GM19468 (cell line): Measurements from ENCODE around the gene PRKRIP1.
"Not testable (repeated sequence)": the region's sequence is repeated elsewhere in the genome, so short reads cannot be mapped to it uniquely, and the experiment has no call there.

ENCODE experiments used
- ATAC-seq: cut with Tn5 transposase; IDR thresholded peaks from one replicate; pipeline ENCODE4 v1.9.1; 2021; ENCODE audit warnings: mild to moderate bottlenecking, moderate library complexity, moderate number of reproducible peaks; ENCODE audit not compliant: unreplicated experiment; ENCODE audit errors: extremely low read depth

The PRKRIP1 gene

DNA sequence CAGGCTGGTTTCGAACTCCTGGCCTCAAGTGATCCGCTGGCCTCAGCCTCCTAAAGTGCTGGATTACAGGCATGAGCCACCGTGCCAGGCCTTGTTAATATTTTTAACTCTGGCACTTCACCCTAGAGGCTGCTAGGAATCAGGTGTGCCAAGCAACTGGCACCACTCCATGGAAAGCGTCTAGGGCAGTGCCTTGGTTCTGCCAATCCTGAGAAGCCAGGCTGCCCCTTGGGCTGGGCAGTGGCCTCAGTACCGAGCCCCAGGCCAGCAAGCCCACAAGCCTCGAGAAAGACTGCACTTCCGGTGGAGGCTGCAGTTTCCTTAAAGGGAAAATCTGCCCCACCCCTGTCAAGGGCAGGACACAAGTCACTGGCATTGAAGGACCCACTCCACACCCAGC is 57.2 kb downstream of the PRKRIP1 start:
- ATAC-seq = no peak

DNA sequence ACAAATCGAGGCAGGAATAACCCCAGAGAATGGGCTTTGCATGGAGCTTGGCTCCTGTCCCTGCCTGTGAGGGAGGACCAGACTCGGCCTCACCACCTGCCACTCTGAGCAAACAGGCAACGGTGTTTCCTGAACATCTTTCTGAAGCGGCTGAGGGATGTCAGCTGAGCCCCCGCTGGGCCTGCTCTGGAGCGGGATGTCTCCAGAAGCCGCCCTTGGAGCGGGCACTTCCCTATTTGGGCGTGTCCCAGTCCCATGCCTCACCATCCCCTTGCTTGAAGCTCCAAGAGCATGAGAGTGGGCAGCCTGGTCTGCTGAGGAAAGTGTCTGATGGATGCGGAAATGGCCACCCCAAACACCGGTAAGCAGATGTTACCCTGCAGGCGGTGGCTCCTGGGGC is 58.3 kb downstream of the PRKRIP1 start:
- ATAC-seq = no peak

GRCh38 chr7:102454932-102455331 is 58.8 kb downstream of the PRKRIP1 start:
- not testable (repeated sequence) for ATAC-seq

GRCh38 chr7:102455596-102455995 is 59.4 kb downstream of the PRKRIP1 start:
- no peak for ATAC-seq

DNA sequence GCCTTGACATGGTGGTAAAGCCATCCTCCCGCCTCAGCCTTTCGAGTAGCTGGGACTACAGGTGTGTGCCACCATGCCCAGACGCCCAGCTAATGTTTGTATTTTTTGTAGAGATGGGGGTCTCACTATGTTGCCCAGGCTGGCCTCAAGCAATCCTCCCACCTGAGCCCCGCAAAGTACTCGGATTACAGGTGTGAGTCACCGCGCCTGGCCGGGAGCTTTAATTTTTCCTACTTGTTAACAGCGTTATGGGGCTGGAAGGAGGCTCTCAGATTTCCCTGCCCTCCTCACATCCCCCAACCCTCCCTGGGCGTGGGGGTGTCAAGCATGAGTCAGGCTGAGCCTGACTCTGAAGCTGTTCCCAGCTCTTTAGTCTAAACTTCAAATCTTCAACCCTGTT is 60.2 kb downstream of the PRKRIP1 start:
- ATAC-seq = no peak

DNA sequence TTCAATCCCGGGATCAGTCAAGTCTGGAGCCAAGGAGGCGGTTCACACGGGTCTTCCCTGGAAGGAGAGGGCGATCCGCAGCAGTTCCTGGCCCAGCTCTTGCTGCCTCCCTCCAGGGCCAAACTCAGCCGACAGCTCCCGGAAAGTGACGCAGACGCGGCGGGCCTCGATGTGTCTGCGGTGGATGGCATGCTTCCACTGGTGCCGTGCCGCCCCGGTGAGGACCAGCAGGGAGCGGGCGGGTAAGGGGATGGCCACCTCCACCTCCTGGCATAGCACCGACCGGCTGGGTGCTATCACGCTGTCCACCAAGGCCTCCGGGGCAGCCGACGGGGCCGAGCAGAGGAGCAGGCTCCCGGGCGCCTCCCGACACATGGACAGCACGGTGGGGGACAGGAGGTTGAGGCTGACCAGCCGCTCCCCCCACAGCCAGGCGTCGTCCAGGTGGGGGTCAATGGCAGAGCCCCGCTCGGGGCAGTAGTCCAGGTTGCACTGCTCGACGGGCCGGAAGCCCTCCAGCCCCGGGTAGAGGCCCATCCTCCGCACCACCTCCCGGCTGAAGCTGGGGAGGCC is 61.3 kb downstream of the PRKRIP1 start:
- ATAC-seq = no peak

GRCh38 chr7:102459221-102459844 is 63.2 kb downstream of the PRKRIP1 start:
- ATAC-seq = no peak

DNA sequence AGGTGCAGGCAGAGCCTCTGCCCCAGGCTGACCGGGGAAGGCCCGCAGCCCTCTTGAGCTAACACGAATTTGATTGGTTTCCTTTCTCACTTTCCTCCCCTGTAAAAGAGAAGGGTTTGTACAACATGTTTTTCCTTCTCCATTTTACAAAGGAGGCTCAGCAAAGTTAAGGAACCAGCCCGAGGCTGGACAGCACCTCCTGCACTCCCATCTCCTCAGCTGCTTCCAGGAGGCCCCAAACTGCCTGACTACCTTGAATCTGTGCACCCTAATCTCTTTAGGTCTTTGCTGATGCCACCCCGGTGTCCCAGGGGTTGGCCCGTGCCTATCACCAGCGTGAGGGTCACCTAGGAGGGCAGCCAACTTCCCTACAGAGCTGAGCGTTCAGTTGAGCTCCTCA is 64.3 kb downstream of the PRKRIP1 start:
- ATAC-seq = no peak

GRCh38 chr7:102463841-102464576 is 67.8 kb downstream of the PRKRIP1 start:
- ATAC-seq = no peak

DNA sequence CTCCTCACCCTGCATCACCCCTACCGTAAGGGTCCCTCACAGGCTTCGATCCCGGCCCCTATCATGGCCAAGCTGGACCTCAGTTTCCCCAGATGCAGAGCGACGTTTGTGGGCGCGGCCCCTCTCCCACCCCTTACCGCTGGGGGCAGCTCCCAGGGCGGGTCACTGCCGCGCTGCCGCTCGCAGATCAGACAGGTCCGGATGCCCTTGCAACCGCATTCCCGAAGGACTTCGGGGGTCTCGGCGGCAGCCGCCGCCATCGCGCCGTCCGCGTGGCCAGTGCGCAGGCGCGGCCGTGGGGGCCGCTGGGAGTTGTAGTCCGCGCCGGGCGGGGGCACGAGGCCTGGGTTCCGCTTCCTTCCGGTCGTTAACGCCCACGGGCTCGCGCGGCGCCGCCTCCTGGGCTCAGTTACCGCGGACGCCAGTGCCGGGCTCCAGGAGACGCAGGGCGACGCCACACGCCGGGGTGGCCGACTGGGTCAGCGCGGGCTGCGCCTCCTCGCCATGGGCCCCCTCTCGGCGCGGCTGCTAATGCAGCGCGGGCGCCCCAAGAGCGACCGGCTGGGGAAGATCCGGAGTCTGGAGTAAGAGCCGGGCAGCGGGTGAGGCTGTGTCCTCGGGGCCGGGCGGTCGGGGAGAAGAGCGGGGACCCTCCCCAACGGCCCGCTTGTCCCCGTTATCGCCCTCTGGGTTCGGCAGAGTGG is 68.6 kb downstream of the PRKRIP1 start, which contains the start of the genes ALKBH4 and LRWD1:
TSS of gene ALKBH4 (minus strand) at position 287 of the 704 bp plus-strand sequence. CDS start at position 260, 27 bp downstream.
TSS of gene LRWD1 (plus strand) at position 408 of the 704 bp plus-strand sequence. CDS start at position 505, 97 bp downstream.
- peak; percentile 90 for ATAC-seq

- ATAC-seq = no peak
Measured at GRCh38 chr7:102466097-102466496, 69.9 kb downstream of the PRKRIP1 start.

DNA sequence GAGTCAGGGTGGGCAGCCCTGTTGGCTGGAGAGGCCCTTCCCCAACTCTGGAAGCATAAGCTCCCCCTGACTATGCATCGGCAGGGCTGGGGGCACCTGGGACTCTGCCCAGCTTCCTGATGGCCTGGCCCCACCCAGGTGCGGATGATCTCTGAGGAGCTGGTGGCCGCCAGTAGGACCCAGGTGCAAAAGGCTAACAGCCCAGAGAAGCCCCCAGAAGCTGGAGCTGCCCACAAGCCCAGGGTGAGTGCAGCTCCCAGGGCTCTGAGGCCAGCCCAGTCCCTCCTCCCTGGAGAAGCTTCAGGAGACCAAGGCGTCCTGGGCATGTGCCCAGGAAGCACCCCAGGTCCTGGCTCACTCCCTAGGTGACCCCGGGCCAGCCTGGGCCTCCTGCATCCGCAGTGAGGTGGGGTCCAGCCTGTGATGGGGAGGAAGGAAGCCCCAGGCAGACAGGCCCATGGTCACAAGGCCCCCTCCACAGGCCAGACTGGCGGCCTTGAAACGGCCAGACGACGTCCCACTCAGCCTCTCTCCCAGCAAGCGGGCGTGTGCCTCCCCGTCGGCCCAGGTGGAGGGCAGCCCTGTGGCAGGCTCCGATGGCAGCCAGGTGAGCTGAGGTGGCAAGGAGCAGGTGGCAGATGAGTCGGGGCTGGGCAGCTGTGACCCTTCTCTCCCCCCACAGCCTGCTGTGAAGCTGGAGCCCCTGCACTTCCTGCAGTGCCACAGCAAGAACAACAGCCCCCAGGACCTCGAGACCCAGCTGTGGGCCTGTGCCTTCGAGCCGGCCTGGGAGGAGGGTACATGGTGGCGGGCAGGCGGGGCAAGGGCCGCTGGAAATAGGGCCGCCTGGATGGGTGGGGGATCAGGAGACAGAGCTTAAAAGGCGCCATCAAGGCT is 71.7 kb downstream of the PRKRIP1 start:
- no peak for ATAC-seq

DNA sequence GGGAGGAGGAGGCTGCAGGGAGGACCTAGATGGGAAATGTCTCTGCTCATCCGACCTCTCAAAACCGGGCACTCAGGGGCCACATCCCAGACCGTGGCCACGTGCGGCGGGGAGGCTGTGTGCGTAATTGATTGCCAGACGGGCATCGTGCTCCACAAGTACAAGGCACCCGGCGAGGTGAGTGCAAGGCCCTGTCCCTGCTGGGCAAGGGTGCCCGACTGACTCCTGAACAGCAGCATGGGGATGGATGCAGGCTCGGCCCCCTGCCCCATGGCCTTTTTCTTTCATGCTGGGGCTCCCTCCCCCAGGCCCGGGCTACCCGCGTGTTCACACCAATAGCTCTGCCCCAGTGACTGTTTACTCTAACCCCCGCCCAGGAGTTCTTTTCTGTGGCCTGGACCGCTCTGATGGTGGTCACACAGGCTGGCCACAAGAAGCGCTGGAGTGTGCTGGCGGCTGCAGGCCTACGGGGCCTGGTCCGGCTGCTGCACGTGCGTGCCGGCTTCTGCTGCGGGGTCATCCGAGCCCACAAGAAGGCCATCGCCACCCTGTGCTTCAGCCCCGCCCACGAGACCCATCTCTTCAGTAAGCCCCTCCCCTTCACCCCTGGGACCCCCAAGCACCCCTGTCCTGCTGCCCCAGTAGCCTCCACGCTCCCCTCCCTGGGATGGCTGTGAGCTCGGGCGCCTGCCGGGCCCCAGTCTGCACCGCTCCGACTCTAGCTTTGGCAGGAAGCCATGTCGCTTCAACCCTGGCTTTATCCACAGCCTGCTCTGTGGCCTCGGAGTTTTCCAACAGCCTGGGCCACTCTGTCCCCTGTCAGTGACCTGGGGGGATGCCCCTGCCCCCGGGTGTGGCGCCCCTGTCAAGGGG is 72.6 kb downstream of the PRKRIP1 start:
- ATAC-seq = no peak

GRCh38 chr7:102469351-102469971 is 73.3 kb downstream of the PRKRIP1 start:
- ATAC-seq = no peak

- ATAC-seq = no peak
Measured at GRCh38 chr7:102469972-102470825, 74.0 kb downstream of the PRKRIP1 start.

DNA sequence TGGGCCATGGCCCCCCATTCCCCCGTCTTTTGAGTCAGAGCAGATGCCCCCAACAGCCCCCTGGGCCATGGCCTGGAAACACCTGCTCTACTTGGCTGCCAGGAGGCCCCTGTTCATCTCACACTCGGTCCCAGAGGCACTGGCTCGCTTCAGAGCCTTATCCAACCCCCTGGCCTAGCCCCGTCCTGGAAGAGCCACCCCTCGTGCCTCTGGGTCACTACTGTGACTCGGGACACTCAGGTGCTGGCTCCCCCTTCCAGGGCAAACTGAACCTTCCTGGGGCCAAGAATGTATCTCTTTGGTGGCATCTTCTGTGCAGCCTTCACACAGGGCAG is 75.6 kb downstream of the PRKRIP1 start:
- no peak for ATAC-seq
